Astrocyte of the spinal cord (primary cell): Measurements from ENCODE around the gene CSF3.
A peak's percentile ranks its signal among the peaks of the same experiment; 100 is the strongest.

ENCODE experiments used
- DNase-seq: peaks from one replicate; pipeline ENCODE4 v3.0.0; 2011; ENCODE audit warnings: low read depth, low spot score
- H3K4me3 ChIP-seq: 2 replicates; pipeline ENCODE4 v1.5.1; 2011; ENCODE audit warnings: low read depth, mild to moderate bottlenecking, low read length, moderate library complexity
- in situ Hi-C: cut with HindIII; loops from 2 replicates; pipeline ENCODE4 v1.10.0; 2017; ENCODE audit warnings: low sequenced_read_pairs
- TF ChIP-seq, protein P1 (sequence below): IDR thresholded peaks from 2 replicates; pipeline ENCODE4 v1.5.1; 2012; ENCODE audit warnings: low read depth, mild to moderate bottlenecking, low read length, inconsistent platforms

CSF3 gene

DNA sequence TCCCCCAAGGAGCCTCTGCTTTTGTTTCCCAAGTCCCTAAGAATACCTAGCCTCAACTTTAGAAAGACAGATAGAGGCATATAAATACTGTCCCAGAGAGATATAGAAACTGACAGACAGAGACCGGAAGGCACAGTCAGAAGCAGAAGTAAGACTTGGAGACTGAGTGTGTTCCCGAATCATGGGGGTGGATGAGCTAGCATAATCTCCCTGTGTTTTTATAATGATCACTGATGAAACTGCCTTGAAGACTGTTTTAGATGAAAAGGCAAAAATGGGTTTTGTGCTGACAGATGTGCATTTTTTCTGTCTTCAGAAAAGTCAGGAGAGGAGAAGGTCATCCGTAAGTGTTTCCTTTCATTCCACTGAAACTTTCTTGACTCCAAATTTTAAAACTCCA, 43.0 kb upstream of the CSF3 start:
- H3K4me3 ChIP-seq: no peak overlapping the region
- in situ Hi-C loops: no loop called here
- TF ChIP-seq, protein P1, sequence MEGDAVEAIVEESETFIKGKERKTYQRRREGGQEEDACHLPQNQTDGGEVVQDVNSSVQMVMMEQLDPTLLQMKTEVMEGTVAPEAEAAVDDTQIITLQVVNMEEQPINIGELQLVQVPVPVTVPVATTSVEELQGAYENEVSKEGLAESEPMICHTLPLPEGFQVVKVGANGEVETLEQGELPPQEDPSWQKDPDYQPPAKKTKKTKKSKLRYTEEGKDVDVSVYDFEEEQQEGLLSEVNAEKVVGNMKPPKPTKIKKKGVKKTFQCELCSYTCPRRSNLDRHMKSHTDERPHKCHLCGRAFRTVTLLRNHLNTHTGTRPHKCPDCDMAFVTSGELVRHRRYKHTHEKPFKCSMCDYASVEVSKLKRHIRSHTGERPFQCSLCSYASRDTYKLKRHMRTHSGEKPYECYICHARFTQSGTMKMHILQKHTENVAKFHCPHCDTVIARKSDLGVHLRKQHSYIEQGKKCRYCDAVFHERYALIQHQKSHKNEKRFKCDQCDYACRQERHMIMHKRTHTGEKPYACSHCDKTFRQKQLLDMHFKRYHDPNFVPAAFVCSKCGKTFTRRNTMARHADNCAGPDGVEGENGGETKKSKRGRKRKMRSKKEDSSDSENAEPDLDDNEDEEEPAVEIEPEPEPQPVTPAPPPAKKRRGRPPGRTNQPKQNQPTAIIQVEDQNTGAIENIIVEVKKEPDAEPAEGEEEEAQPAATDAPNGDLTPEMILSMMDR: no peak
- peak; percentile 5 for DNase-seq

DNA sequence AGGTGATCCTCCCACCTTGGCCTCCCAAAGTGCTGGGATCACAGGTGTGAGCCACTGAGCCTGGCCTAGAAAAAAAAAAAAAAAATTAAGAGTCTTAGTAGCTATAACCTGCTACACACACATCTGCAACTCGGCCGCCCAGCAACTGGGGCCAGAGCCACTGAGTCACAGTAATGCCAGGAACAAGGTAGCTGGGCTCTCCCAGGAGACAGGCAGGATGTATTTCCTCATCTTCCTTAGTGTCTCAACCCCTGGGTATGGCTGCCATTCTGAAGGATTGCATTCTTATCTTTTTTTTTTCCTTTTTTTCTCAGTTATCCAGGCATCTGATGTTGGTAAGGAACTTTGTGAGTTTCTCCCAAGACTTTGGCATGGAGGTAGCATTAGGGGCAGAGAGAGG, 41.7 kb upstream of the CSF3 start:
- in situ Hi-C loops: no loop called here
- TF ChIP-seq, protein P1: no peak
- no peak overlapping the region for H3K4me3 ChIP-seq
- no peak for DNase-seq

DNA sequence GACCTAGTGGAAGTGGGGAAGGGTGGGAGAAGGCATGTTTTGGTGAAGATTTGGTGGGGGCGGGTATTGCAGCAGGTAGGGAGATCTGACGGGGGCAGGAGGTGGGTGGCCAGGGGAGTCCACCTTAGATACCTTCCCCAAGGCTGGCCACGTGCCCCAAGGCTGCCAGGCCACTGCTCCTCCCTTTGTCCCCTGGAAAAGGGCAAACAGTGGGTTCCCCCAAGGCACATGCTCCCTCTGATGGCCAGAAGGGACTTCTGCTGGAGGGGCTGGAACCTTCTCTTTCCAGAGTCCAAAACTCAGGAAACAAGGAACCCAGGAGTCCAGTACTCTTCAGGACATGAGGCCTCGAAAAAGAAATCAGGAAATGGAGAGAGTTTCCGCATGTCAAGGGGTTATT, 40.8 kb upstream of the CSF3 start:
- TF ChIP-seq, protein P1: peak; percentile 2
- H3K4me3 ChIP-seq: no peak overlapping the region
- no peak for DNase-seq
- in situ Hi-C loops: no loop called here

DNA sequence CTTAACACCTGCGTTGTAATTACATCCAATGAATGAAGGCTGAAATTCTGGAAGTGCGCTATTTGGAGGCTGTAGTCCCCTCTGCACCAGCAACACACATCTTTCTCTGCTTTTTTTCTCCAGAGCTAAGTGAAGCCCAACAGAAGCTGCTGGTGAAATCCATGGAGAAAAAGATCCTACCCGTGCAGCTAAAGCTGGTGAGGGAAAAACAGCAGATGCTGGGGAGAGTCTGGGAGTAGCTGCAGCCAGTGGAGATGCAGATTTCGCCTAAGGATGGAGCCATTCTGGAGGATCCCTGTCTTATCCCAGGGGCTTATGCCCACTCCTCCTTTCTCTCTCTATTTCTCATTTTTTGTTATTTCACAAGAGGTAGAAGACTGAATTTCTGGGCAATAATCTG, 39.4 kb upstream of the CSF3 start:
- DNase-seq: no peak
- in situ Hi-C loops: no loop called here
- TF ChIP-seq, protein P1: no peak
- H3K4me3 ChIP-seq: no peak overlapping the region

DNA sequence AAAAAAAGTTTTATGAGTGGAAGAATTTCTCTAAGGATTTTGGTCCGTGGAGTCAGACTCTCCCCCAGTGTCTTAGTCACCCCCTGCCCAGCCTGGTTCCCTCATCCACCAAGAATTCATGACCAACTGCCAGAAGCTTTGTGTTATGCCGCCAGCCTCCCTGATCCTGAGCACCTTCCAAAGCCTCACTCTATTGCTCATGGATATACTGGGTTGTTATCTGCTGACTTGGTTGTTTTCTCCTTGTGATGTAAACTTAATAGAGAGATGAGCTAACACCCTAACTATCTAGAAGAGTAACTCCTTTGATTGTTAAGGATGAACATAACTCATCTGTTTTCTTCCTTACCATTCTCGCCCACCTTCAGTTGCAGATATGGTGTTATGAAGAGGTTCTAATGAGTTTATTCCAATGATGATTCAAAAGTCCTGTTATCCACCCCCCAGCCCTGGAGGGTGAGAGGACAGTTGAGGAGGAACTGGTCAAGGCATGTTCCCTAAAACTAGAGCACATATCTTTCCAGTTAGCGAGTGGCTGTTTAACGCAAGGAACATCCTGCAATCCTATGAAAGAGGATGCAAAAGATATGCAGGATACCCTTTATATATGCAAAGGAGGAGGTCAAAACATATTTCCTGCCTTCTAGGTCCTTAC, 36.1 kb upstream of the CSF3 start:
- in situ Hi-C loops: no loop called here
- H3K4me3 ChIP-seq: no peak overlapping the region
- TF ChIP-seq, protein P1: no peak
- DNase-seq: peak; percentile 87

DNA sequence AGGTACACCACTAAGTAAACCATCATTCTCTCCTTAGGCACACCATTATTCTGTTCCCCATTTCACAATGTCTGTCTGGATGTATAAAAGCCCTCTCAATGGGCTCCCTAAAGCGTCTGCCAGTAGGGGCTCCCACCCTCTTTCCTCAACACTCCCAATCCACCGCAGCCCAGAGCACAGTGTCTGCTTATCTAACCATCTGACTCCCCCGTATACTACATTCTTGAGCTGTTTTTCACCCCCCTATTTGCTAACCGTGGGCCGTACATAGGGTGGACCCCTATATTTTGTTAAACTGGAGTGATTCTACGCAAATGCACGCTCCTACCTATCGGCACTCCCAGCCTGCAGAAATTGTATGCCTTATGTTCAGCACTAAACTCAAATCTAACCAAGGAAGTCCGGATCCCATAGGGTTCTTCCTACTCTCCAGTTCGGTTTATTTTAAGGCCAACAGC, 35.3 kb upstream of the CSF3 start:
- TF ChIP-seq, protein P1: peak; percentile 20
- peak overlapping the region; percentile 68 for H3K4me3 ChIP-seq
- in situ Hi-C loops: no loop called here
- DNase-seq: no peak
